CD14-positive monocyte (primary cell): ENCODE results near the gene BBS5. TPM values are rescaled to one million over a fixed set of nuclear protein-coding genes. Genes with fewer than 3 reads are reported as not detected.

Experiments used
- DNase-seq, 3 donors: peaks; one replicate each; pipeline ENCODE4 v3.0.0-alpha.2; 2011 to 2022
- H2AFZ ChIP-seq: 2 replicates; pipeline ENCODE4 v1.6.0; 2012; ENCODE audit warnings: mild to moderate bottlenecking, low read depth, low read length, inconsistent platforms; ENCODE audit not compliant: insufficient read depth, poor library complexity, severe bottlenecking
- H3K27ac ChIP-seq, 2 donors: 1 replicate in 1 of 2; 2 replicates in 1 of 2; pipeline ENCODE4 v1.5.1; 2012 to 2013; ENCODE audit warnings: low read length in 2 of 2, control low read depth in 1 of 2, inconsistent platforms in 1 of 2, low read depth in 1 of 2, mild to moderate bottlenecking in 1 of 2
- H3K27me3 ChIP-seq, 2 donors: one replicate each; pipeline versions ENCODE4 v1.6.0 to v1.6.1; 2011 to 2013; ENCODE audit warnings: low read length in 2 of 2; ENCODE audit not compliant: control insufficient read depth in 2 of 2, insufficient read depth in 2 of 2
- H3K36me3 ChIP-seq, 2 donors: replicated peaks in 1 of 2; 1 replicate in 1 of 2; 2 replicates in 1 of 2; pipeline versions ENCODE4 v1.5.1 to v1.6.1; 2012 to 2013; ENCODE audit warnings: low read length in 2 of 2, control low read depth in 1 of 2, inconsistent platforms in 1 of 2, mild to moderate bottlenecking in 1 of 2; ENCODE audit not compliant: insufficient read depth in 2 of 2, control insufficient read depth in 1 of 2
- H3K4me1 ChIP-seq, 2 donors: 1 replicate in 1 of 2; 2 replicates in 1 of 2; pipeline versions ENCODE4 v1.5.1 to v1.6.1; 2012 to 2013; ENCODE audit warnings: low read length in 2 of 2, control low read depth in 1 of 2, inconsistent platforms in 1 of 2, mild to moderate bottlenecking in 1 of 2, moderate library complexity in 1 of 2; ENCODE audit not compliant: insufficient read depth in 2 of 2, control insufficient read depth in 1 of 2
- H3K4me2 ChIP-seq: replicated peaks from 2 replicates; pipeline ENCODE3; 2012; ENCODE audit warnings: low read length, moderate library complexity, mild to moderate bottlenecking; ENCODE audit not compliant: poor library complexity, severe bottlenecking; ENCODE audit errors: extremely low read depth
- H3K4me3 ChIP-seq, 3 experiments: fragments of 200-600 bp in 1 of 3; sonication (generic) in 1 of 3; replicated peaks in 1 of 3; 1 replicate in 2 of 3; 2 replicates in 1 of 3; pipeline ENCODE4 v1.5.1; 2011 to 2013; ENCODE audit warnings: low read length in 3 of 3, mild to moderate bottlenecking in 3 of 3, control low read depth in 2 of 3, low read depth in 2 of 3, inconsistent platforms in 1 of 3, moderate library complexity in 1 of 3
- H3K79me2 ChIP-seq: 2 replicates; pipeline ENCODE4 v1.6.0; 2012; ENCODE audit warnings: mild to moderate bottlenecking, control low read depth, inconsistent platforms, low read length, moderate library complexity; ENCODE audit not compliant: insufficient read depth
- H3K9ac ChIP-seq: 2 replicates; pipeline ENCODE4 v1.6.0; 2017; ENCODE audit warnings: low read length, mild to moderate bottlenecking; ENCODE audit not compliant: insufficient read depth, poor library complexity, severe bottlenecking
- H3K9me3 ChIP-seq, 2 donors: replicated peaks in 1 of 2; 1 replicate in 1 of 2; 2 replicates in 1 of 2; pipeline versions ENCODE4 v1.5.1 to v1.6.1; 2012 to 2013; ENCODE audit warnings: low read length in 2 of 2, control low read depth in 1 of 2; ENCODE audit not compliant: control insufficient read depth in 1 of 2, insufficient read depth in 1 of 2
- H4K20me1 ChIP-seq: 2 replicates; pipeline ENCODE4 v1.6.0; 2012; ENCODE audit warnings: mild to moderate bottlenecking, low read length, control low read depth, moderate library complexity; ENCODE audit not compliant: insufficient read depth
- H3K27ac Mint-ChIP-seq, 7 donors: one replicate each; pipeline ENCODE4 v1.8.0; 2020; ENCODE audit warnings: mild to moderate bottlenecking in 7 of 7, mixed read lengths in 7 of 7, moderate library complexity in 6 of 7, inconsistent platforms in 2 of 7
- H3K27me3 Mint-ChIP-seq, 3 donors: one replicate each; pipeline ENCODE4 v1.8.0; 2021 to 2022; ENCODE audit warnings: low read depth in 3 of 3, mild to moderate bottlenecking in 3 of 3, mixed read lengths in 3 of 3, moderate library complexity in 3 of 3, inconsistent platforms in 1 of 3
- H3K36me3 Mint-ChIP-seq, 2 donors: one replicate each; pipeline ENCODE4 v1.8.0; 2020; ENCODE audit warnings: mixed read lengths in 2 of 2, inconsistent platforms in 1 of 2, mild to moderate bottlenecking in 1 of 2
- H3K4me1 Mint-ChIP-seq: one replicate; pipeline ENCODE4 v1.8.0; 2020; ENCODE audit warnings: mild to moderate bottlenecking, mixed read lengths
- H3K4me3 Mint-ChIP-seq, 2 donors: one replicate each; pipeline ENCODE4 v1.8.0; 2020; ENCODE audit warnings: mild to moderate bottlenecking in 2 of 2, mixed read lengths in 2 of 2, moderate library complexity in 1 of 2
- H3K9me3 Mint-ChIP-seq, 7 donors: one replicate each; pipeline ENCODE4 v1.8.0; 2020 to 2022; ENCODE audit warnings: mixed read lengths in 7 of 7, mild to moderate bottlenecking in 6 of 7, moderate library complexity in 6 of 7, inconsistent platforms in 2 of 7
- WGBS: methylation state at CpG from one replicate; pipeline ENCODE4 v1.1.5; 2013; ENCODE audit warnings: missing lambda C conversion rate; ENCODE audit not compliant: insufficient coverage; 5-methylcytosine and 5-hydroxymethylcytosine counted together
- intact Hi-C, 2 donors: fragments of 100-400 bp; cut with micrococcal nuclease; formaldehyde crosslinking; loops; one replicate each; pipeline versions ENCODE4 v1.15.0 to v1.15.1; 2023
- polyA plus RNA-seq, 3 donors: library from polyadenylated mRNA; depleted of rRNA in 1 of 3; unstranded in 2 of 3; stranded (reverse) in 1 of 3; fragments of 300-500 nt in 2 of 3; fragments of >200 nt in 1 of 3; fragmentation: Illumina TruSeq in 2 of 3; gene quantifications; 1 replicate in 2 of 3; 2 replicates in 1 of 3; pipeline ENCODE4 v1.2.3, GENCODE V29; 2012 to 2021
- TF ChIP-seq, protein P1 (sequence below): fragments of 200-600 bp; IDR thresholded peaks from one replicate; pipeline ENCODE4 v1.8.0; 2022; ENCODE audit warnings: antibody characterized with exemption, mild to moderate bottlenecking

The BBS5 gene
- polyA plus RNA-seq, 3 donors, result 0.04 to 0.08 TPM; not detected in 1

DNA sequence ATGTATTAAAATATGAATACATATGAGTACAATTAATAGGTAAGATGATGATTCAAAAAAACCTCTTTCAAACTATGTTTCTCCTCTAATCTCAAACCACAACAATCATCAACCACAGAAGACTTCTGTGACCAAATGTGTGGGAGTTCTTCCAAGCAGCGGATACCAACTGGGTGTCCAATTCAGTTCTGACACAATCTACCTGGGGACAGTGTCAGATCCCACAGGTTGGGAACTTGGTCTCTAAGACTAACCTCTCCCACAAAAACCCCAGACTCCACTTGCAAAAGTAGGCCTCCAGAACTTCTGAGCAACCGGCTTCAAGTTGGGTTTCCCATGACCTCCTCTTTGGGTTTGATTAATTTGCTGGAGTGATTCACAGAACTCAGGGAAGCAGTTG, 67.5 kb downstream of the BBS5 start:
- Histone ChIP-seq H3K4me3 (no peak overlapping the region), H4K20me1 (no peaks in the 10 kb centered on the region), H3K9me3 (no peaks in the 10 kb centered on the region), H3K4me1 (no peaks in the 10 kb centered on the region), H2AFZ (no peak overlapping the region), H3K79me2 (no peaks in the 10 kb centered on the region), H3K9ac (no peak overlapping the region), H3K36me3 (peaks cover 59 to 79% of the 10 kb centered on the region in 2 donors), H3K4me2 (no peak overlapping the region), H3K27ac (no peak overlapping the region), H3K27me3 (no peaks in the 10 kb centered on the region)
- peaks cover 0 to 2% (median 0%) of the 10 kb centered on the region in 7 donors for H3K9me3 Mint-ChIP-seq
- no peaks in the 10 kb centered on the region for H3K4me1 Mint-ChIP-seq
- TF ChIP-seq, protein P1, sequence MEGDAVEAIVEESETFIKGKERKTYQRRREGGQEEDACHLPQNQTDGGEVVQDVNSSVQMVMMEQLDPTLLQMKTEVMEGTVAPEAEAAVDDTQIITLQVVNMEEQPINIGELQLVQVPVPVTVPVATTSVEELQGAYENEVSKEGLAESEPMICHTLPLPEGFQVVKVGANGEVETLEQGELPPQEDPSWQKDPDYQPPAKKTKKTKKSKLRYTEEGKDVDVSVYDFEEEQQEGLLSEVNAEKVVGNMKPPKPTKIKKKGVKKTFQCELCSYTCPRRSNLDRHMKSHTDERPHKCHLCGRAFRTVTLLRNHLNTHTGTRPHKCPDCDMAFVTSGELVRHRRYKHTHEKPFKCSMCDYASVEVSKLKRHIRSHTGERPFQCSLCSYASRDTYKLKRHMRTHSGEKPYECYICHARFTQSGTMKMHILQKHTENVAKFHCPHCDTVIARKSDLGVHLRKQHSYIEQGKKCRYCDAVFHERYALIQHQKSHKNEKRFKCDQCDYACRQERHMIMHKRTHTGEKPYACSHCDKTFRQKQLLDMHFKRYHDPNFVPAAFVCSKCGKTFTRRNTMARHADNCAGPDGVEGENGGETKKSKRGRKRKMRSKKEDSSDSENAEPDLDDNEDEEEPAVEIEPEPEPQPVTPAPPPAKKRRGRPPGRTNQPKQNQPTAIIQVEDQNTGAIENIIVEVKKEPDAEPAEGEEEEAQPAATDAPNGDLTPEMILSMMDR, result no peak
- no peak for DNase-seq
- peaks cover 0 to 2% (median 0%) of the 10 kb centered on the region in 3 donors for H3K27me3 Mint-ChIP-seq
- H3K4me3 Mint-ChIP-seq, result no peak overlapping the region
- WGBS, result 100% methylated on average over 1 of the region's 2 CpGs
- peaks cover 60 to 86% of the 10 kb centered on the region in 2 donors for H3K36me3 Mint-ChIP-seq
- intact Hi-C loops, result no loop called here
- no peak overlapping the region for H3K27ac Mint-ChIP-seq

Other genes with a start within 250 kb of the BBS5 start
- not detected for gene LRP2, start 117.0 kb upstream of the BBS5 start, polyA plus RNA-seq
- not detected for gene KLHL41, start 30.2 kb downstream of the BBS5 start, polyA plus RNA-seq
- 10 to 100 TPM in 2 of 3 donors, 1 to 10 TPM in 1; 9.1 to 16.9 (median 14.3) TPM for gene FASTKD1, start 94.4 kb downstream of the BBS5 start, polyA plus RNA-seq
- 10 to 100 TPM; 21.0 to 34.4 (median 21.3) TPM for gene PPIG, start 104.9 kb downstream of the BBS5 start, polyA plus RNA-seq
- not detected for gene CFAP210, start 214.9 kb downstream of the BBS5 start, polyA plus RNA-seq
- gene PHOSPHO2, start 215.0 kb downstream of the BBS5 start, polyA plus RNA-seq, result 1 to 10 TPM in 1 of 3 donors, under 1 TPM in 2; 0.53 to 1.2 (median 0.74) TPM